ENCODE measurements around the gene MEN1.
"Not testable (repeated sequence)": the region's sequence is repeated elsewhere in the genome, so short reads cannot be mapped to it uniquely, and the experiment has no call there.

MEN1 gene

GRCh38 chr11:64845776-64846129 is 35.4 kb upstream of the MEN1 start:
- DNase-seq (ENCODE audit: low spot score), result not testable (repeated sequence)

- no peak for DNase-seq (ENCODE audit: low spot score)
Observed at GRCh38 chr11:64845129-64845775, 34.9 kb upstream of the MEN1 start.

DNA sequence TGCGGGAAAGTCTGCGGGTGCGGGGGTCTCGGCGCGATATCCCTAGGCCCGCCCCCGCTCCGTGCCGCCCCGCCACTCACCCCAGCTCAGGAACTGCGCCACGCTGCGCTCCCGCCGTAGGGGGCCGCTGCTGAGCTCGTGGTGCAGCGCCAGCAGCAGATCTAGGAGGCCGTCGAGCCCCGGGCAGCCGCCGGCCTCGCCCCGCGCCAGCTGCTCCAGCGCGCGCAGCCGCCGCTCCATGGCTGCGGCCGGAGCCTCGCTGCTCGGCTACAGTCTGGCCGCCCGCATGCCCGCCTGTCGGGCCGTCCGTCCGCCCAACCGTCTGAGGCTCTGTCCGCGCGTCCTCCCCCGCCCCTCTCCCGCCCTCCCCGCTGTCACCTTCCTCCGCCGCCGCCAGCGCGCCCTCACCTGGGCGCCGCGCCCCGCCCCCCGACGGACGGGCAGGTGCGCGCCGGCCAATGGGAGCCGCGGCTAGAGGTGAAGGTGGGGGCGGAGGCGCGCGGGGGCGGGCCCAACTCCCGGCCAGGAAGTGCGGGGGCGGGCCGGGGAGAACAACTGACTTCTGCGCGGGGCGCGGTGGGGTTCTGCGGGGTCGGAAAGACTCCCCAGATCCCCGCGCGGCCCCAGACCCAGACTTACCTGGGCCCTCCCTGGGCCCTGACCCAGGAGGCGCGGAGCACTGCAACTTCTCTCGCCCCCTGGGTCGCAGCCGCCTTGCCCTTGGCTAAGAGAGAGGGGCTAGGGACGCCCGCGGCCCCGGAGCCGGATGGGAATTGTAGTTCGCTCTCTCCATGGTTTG is 34.2 kb upstream of the MEN1 start, which contains the start of gene CDC42BPG:
Gene CDC42BPG (minus strand): TSS at position 324 of the 799 bp plus-strand sequence. CDS start 84 bp downstream, at position 240.
- DNase-seq (ENCODE audit: low spot score), result peak; percentile 86

- no peak for DNase-seq (ENCODE audit: low spot score)
Observed at GRCh38 chr11:64843686-64844329, 33.5 kb upstream of the MEN1 start.

- DNase-seq (ENCODE audit: low spot score), result no peak
Observed at GRCh38 chr11:64842851-64843685, 32.7 kb upstream of the MEN1 start.

DNA sequence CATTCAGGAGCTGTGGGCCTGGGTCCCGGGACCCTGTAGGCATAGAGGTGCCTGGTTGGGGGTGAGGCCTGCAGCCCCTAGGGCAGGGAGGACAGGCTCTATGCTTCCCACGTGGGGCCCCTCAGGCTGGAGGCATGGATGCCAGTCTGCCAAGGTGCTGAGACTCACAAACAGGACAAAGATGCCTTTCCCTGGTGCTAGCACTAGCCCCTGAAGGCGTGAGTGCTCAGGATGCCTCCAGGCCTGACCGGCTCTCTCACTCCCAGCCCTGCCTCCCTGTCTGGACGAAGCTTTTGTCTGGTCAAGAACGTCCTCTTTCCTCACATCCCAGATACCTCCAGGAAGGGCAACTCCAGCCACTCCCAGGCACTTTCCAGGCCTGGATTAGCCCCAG is 32.0 kb upstream of the MEN1 start:
- DNase-seq (ENCODE audit: low spot score), result no peak

GRCh38 chr11:64841592-64842365 is 31.4 kb upstream of the MEN1 start:
- no peak for DNase-seq (ENCODE audit: low spot score)

GRCh38 chr11:64839887-64840782 is 29.8 kb upstream of the MEN1 start:
- DNase-seq (ENCODE audit: low spot score), result no peak

DNA sequence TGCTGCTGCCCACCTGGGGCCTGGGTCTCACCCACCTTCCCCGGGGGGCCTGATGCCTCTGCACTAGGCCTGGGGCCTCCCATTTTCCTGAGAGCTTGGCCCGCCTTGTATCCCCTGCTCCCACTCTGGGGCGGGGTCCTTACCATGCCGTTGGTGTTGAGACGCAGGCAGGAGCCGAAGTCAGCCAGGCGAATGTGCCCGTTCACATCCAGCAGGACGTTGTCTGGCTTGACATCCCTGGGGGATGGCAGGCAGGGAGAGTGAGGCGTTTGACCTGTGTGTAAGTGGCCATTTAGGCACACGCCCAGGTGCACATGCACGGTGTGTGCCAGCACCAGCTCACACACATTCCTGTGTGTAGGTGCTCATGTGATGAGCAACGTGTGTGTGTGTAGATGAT is 29.0 kb upstream of the MEN1 start:
- DNase-seq (ENCODE audit: low spot score), result no peak

DNA sequence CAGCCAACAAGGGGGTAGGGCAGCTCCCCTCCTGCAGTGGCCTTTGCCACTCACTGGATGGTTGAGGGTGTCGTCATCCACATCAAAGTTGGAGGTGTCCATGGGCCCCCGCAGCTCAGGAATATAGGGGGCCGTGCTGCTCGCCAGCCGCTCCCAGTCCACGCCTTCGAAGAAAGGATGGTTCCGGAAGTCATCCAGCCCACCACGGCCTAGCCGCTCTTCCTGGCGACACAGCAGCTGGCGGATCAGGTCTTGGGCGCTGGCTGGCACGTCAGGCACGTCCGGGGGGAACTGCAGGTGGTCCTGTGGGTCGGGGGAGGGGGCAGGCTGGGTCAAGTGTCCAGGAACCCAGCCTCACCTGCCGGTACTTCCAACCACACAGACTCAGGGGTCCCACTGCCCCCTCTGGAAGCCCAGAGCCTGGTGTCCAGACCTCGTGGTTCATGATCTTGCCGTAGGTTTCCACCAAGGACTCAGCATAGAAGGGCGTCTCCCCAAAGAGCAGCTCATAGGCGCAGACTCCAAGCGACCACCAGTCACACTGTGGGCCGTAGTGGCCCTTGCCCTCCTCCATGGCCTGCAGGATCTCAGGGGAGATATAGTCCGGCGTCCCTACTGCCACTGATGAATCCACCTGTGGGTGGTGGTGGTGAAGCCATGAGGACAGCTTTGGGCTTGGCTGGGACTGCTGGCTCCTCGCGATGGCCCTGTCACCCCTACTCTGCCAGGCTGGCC is 28.4 kb upstream of the MEN1 start:
- no peak for DNase-seq (ENCODE audit: low spot score)

DNA sequence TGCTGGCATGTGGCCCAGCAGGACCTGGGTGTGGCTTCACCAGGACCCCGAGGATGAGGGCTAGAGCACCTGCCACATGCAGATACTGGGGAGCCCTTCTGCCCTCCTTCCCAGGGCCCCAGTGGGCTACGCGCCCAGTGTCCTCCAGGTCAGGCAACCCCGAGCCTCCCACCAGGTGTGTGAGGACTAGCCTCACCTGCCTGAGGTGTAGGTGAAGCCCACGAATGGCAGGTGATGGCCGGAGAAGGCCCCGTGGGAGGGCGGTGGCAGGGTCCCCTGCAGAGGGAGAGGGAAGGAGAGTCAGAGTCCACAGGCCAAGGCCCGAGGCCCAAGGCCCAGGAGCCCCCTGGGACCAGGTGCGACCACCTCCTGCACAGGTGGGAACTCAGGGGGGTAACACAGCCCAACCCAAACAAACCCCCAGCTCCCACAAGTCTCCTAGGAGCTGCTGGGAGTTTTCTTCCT is 27.6 kb upstream of the MEN1 start:
- DNase-seq (ENCODE audit: low spot score), result no peak

DNA sequence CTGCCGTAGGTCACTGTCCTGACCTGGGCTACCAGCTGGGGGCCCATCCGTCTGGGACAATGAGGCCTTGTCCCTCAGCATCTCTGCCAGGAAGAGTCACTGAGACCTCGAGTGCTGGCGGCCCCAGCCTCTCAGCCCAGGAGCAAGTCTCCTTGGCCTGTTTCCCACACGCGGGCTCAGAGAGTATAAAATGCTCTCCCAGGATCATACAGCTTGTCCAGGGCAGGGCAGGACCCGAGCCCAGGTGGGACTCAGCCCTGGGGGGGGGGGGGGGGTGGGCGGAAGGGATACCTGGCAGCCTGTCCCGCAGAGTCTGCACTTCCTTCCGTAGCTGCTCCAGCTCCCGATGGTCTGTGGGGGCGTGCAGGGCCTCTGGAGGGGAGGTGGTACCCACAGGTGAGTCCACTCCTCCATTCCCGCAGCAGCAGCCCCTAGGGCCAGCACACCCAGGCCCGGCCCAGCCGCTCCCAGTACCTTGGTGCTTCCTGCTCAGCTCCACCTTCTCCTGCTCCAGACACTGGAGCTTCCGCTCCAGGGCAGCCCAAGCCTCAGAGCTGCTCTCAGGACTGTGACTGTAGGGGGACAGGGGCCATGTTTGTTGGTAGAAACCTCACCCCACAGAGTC is 26.2 kb upstream of the MEN1 start:
- no peak for DNase-seq (ENCODE audit: low spot score)

DNA sequence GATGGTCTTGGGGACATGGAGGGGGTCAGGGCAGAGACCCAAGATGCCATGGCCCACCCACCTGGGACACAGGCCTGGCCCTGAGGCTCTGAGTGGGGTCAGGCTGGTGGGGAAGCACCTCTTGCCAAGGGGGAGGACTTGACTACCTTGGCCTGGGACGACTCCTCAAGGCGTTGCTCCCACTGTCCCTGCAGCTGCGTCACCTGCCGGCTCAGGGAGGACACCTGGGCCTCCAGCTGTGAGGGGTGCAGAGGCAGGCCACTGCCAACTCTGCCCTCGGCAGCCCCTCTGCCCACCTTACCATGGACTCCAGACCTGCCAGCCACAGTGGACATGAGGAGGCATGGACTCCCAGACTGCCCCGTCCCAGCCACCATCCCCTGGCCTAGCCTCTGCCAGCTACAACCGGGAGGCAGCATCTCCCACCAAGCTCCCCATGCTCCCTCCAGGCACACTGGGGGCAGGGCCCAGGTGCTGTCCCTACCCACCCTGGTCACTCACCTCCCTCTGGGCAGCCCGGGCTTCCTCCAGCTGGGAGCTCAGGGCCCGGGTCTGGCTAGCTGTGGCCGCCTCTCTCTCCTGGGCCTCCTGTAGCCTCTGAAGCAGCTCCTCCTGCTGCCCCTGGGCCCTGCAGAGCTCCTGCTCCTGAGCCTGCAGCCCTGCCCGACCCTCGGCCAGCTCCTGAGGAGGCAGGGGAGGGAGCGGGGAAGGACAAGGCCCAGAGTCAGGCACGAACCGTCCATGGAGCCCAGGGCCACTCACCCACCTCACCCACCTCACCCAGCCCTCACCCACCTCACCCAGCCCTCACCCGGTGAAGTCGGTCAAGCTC is 25.5 kb upstream of the MEN1 start:
- DNase-seq (ENCODE audit: low spot score), result no peak

DNA sequence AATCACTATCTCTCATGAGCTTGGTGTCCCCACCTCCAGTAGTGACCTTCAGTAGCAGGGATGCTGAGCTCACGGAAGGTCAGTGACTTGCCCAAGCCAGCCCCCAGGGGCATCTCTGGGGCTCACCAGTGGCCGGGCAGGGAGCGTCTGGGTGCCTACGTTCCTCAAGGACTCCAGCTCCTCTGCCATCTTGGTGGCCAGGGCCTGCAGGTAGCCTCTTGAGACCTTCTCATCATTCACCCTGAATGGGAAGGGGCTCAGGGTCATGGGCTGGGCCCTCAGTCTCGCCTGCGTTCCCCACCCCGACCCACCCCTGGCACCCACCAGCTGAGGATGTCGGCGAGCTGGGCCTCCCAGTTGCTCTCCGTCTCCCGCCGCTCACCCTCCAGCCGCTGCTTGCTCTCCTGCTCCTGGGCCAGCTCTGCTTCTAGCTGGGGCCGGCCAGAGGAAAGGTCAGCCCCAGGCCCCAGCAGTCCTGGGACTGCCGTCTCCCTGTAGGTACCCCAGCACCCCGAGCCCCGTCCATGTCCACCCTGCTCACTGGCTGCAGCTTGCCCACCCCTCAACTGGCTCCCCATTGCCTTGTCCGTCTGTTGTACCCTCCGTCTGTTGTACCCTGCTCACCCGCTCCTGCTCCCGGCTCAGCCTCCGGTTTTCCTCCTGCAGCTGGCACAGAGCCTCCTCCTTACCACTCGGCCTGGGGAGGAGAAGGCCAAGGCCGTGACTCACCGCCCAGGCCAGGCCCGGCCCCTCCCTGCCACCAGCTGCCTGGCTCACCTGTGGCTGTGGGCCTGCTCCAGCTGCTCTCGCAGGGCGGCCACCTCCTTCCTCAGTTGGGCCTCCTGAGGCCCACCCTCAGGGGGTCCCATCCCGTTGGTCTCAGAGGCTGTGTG is 24.6 kb upstream of the MEN1 start:
- DNase-seq (ENCODE audit: low spot score), result peak; percentile 43

GRCh38 chr11:64834031-64834722 is 23.8 kb upstream of the MEN1 start:
- DNase-seq (ENCODE audit: low spot score), result no peak

GRCh38 chr11:64833509-64833908 is 23.2 kb upstream of the MEN1 start:
- no peak for DNase-seq (ENCODE audit: low spot score)

DNA sequence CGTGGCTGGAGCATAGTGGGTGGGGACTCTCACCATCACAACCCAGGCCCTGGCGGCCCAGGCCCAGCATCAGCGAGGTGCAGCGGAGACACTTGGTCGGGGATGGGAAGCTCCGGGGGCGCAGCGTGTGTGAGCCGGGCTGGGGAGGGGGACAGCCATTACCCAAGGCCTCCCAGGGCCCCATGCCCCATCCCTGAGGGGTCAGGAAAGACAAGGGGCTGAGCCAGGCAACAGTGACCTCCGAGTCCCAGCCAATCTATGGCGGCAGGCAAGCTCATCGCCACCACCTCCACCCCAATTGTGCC is 22.8 kb upstream of the MEN1 start:
- DNase-seq (ENCODE audit: low spot score), result no peak

Measured in AG08395 (cell line).